HG02763 (cell line): ENCODE results near the gene LHFPL2.

Experiments used
- ATAC-seq: cut with Tn5 transposase; IDR thresholded peaks from one replicate; pipeline ENCODE4 v1.9.1; 2021; ENCODE audit warnings: mild to moderate bottlenecking, moderate library complexity; ENCODE audit not compliant: unreplicated experiment

LHFPL2 gene

GRCh38 chr5:78570646-78571045, 77.9 kb downstream of the LHFPL2 start:
- no peak for ATAC-seq

GRCh38 chr5:78569441-78569840, 79.1 kb downstream of the LHFPL2 start:
- ATAC-seq: no peak

GRCh38 chr5:78568676-78569075, 79.9 kb downstream of the LHFPL2 start:
- no peak for ATAC-seq

GRCh38 chr5:78568212-78568611, 80.4 kb downstream of the LHFPL2 start:
- ATAC-seq: no peak

- no peak for ATAC-seq
Observed at GRCh38 chr5:78567617-78568016, 81.0 kb downstream of the LHFPL2 start.

- ATAC-seq: no peak
Observed at GRCh38 chr5:78566747-78567425, 81.7 kb downstream of the LHFPL2 start.

- ATAC-seq: no peak
Observed at GRCh38 chr5:78565395-78565794, 83.2 kb downstream of the LHFPL2 start.

GRCh38 chr5:78563621-78564020, 85.0 kb downstream of the LHFPL2 start:
- ATAC-seq: no peak

- ATAC-seq: no peak
Observed at GRCh38 chr5:78562714-78563330, 85.8 kb downstream of the LHFPL2 start.

- ATAC-seq: no peak
Observed at GRCh38 chr5:78562001-78562400, 86.6 kb downstream of the LHFPL2 start.

GRCh38 chr5:78561261-78561660, 87.3 kb downstream of the LHFPL2 start:
- no peak for ATAC-seq

GRCh38 chr5:78560000-78560855, 88.3 kb downstream of the LHFPL2 start:
- ATAC-seq: no peak

GRCh38 chr5:78557601-78558000, 91.0 kb downstream of the LHFPL2 start:
- ATAC-seq: no peak

- ATAC-seq: no peak
Observed at GRCh38 chr5:78555870-78556269, 92.7 kb downstream of the LHFPL2 start.

- no peak for ATAC-seq
Observed at GRCh38 chr5:78554670-78555069, 93.9 kb downstream of the LHFPL2 start.

- no peak for ATAC-seq
Observed at GRCh38 chr5:78553580-78554353, 94.8 kb downstream of the LHFPL2 start.

GRCh38 chr5:78552729-78553342, 95.7 kb downstream of the LHFPL2 start:
- no peak for ATAC-seq

- ATAC-seq: no peak
Observed at GRCh38 chr5:78550891-78551290, 97.7 kb downstream of the LHFPL2 start.

- ATAC-seq: no peak
Observed at GRCh38 chr5:78549043-78549442, 99.5 kb downstream of the LHFPL2 start.

- ATAC-seq: no peak
Observed at GRCh38 chr5:78547731-78548615, 100.6 kb downstream of the LHFPL2 start.
